ENCODE data around the gene PSMD13.

Gene PSMD13

GRCh38 chr11:294780-295179 lies 58.0 kb downstream of the PSMD13 start:
- Histone ChIP-seq H3K9me3 (ENCODE audit: control insufficient read depth, insufficient read depth, low read length) (no peaks in the 10 kb centered on the region), H3F3A (ENCODE audit: control insufficient read depth, insufficient read depth) (no peaks in the 10 kb centered on the region), H3K79me2 (ENCODE audit: control insufficient read depth, low read length) (no peaks in the 10 kb centered on the region), H3K36me3 (ENCODE audit: control insufficient read depth, low read length) (no peaks in the 10 kb centered on the region), H3K9me2 (replicated peaks; ENCODE audit: control insufficient read depth, low read length) (no peaks in the 10 kb centered on the region), H3K27me3 (ENCODE audit: control insufficient read depth, low read length) (no peaks in the 10 kb centered on the region), H3K27ac (ENCODE audit: low read depth, low read length) (no peak overlapping the region), H3K4me3 (ENCODE audit: low read length) (no peak overlapping the region), H3K4me1 (ENCODE audit: control insufficient read depth, low read length) (peaks cover 8% of the 10 kb centered on the region), H4K20me1 (ENCODE audit: control insufficient read depth, insufficient read depth, low read depth, low read length) (no peaks in the 10 kb centered on the region), H3K4me2 (ENCODE audit: low read length) (no peak overlapping the region)
- TF ChIP-seq EZH2phosphoT487 (IDR thresholded peaks at IDR 0.05; ENCODE audit: borderline replicate concordance, low read length), result no peak
- no peak for TF ChIP-seq CTCF (IDR thresholded peaks at IDR 0.05; ENCODE audit: low read depth, low read length, poor library complexity, severe bottlenecking)

GRCh38 chr11:295351-296170 lies 58.8 kb downstream of the PSMD13 start:
- TF ChIP-seq CTCF (IDR thresholded peaks at IDR 0.05; ENCODE audit: low read depth, low read length, poor library complexity, severe bottlenecking), result no peak
- TF ChIP-seq EZH2phosphoT487 (IDR thresholded peaks at IDR 0.05; ENCODE audit: borderline replicate concordance, low read length), result no peak

GRCh38 chr11:296171-297050 lies 59.6 kb downstream of the PSMD13 start:
- Histone ChIP-seq H3K27me3 (ENCODE audit: control insufficient read depth, low read length) (peaks cover 6% of the 10 kb centered on the region; the same call in 1 of the 2 replicates), H3K4me3 (ENCODE audit: low read length) (no peak overlapping the region), H3K27ac (ENCODE audit: low read depth, low read length) (no peak overlapping the region), H3K36me3 (ENCODE audit: control insufficient read depth, low read length) (no peaks in the 10 kb centered on the region), H3K9me2 (replicated peaks; ENCODE audit: control insufficient read depth, low read length) (no peaks in the 10 kb centered on the region), H4K20me1 (ENCODE audit: control insufficient read depth, insufficient read depth, low read depth, low read length) (no peaks in the 10 kb centered on the region), H3K4me1 (ENCODE audit: control insufficient read depth, low read length) (no peaks in the 10 kb centered on the region), H3K9me3 (ENCODE audit: control insufficient read depth, insufficient read depth, low read length) (no peaks in the 10 kb centered on the region), H3K79me2 (ENCODE audit: control insufficient read depth, low read length) (no peaks in the 10 kb centered on the region), H3F3A (ENCODE audit: control insufficient read depth, insufficient read depth) (no peaks in the 10 kb centered on the region), H3K4me2 (ENCODE audit: low read length) (no peak overlapping the region)
- no peak for TF ChIP-seq CTCF (IDR thresholded peaks at IDR 0.05; ENCODE audit: low read depth, low read length, poor library complexity, severe bottlenecking)
- no peak for TF ChIP-seq EZH2phosphoT487 (IDR thresholded peaks at IDR 0.05; ENCODE audit: borderline replicate concordance, low read length)

More at GRCh38 chr11:295351-296170, 58.8 kb downstream of the PSMD13 start:
- Histone ChIP-seq H3K27ac (ENCODE audit: low read depth, low read length) (no peak overlapping the region), H3K4me2 (ENCODE audit: low read length) (no peak overlapping the region), H3K9me2 (replicated peaks; ENCODE audit: control insufficient read depth, low read length) (no peaks in the 10 kb centered on the region), H3F3A (ENCODE audit: control insufficient read depth, insufficient read depth) (no peaks in the 10 kb centered on the region), H3K36me3 (ENCODE audit: control insufficient read depth, low read length) (no peaks in the 10 kb centered on the region), H3K27me3 (ENCODE audit: control insufficient read depth, low read length) (peaks cover 5% of the 10 kb centered on the region; the same call in 1 of the 2 replicates), H3K9me3 (ENCODE audit: control insufficient read depth, insufficient read depth, low read length) (no peaks in the 10 kb centered on the region), H3K4me3 (ENCODE audit: low read length) (no peak overlapping the region), H3K79me2 (ENCODE audit: control insufficient read depth, low read length) (no peaks in the 10 kb centered on the region), H3K4me1 (ENCODE audit: control insufficient read depth, low read length) (0 out of 2 replicates have a peak, but pooled peaks cover under 1% of the 10 kb centered on the region), H4K20me1 (ENCODE audit: control insufficient read depth, insufficient read depth, low read depth, low read length) (no peaks in the 10 kb centered on the region)
